Occipital lobe (tissue), 2 donors: ENCODE results near the gene MTCH1. TPM values are rescaled to one million over a fixed set of nuclear protein-coding genes. Genes with fewer than 3 reads are reported as not detected.
"Not testable (repeated sequence)": the region's sequence is repeated elsewhere in the genome, so short reads cannot be mapped to it uniquely, and the experiment has no call there.

Experiments
- DNase-seq: peaks from one replicate; lab custom pipeline; 2025; lab: John Stamatoyannopoulos, UW
- total RNA-seq: library from RNA; depleted of rRNA; stranded (reverse); fragments of >200 nt; gene quantifications from one replicate; pipeline ENCODE4 v1.2.3, GENCODE V29; 2014

MTCH1 gene
- total RNA-seq, 1 donor from 2014 or later, result 133 TPM

- DNase-seq, result peak; percentile 41
These were observed 12.1 kb upstream of the MTCH1 start for GRCh38 chr6:36997811-36998722.

DNA sequence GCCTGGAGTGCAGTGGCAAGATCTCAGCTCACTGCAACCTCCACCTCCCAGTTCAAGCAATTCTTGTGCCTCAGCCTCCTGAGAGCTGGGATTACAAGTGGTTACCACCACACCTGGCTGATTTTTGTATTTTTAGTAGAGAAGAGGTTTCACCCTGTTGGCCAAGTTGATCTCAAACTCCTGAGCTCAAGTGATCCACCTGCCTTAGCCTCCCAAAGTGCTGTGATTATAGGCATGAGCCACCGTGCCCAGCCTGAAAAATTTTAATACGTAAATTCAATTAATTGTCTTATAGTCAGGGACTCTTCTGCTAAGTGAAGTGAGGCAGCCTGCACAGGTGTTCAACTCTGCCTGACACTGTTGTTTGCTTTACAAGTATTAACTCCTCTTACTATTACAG lies 4.4 kb upstream of the MTCH1 start:
- DNase-seq, result not testable (repeated sequence)

- DNase-seq, result no peak
These were observed 3.3 kb upstream of the MTCH1 start for GRCh38 chr6:36989264-36989663.

DNA sequence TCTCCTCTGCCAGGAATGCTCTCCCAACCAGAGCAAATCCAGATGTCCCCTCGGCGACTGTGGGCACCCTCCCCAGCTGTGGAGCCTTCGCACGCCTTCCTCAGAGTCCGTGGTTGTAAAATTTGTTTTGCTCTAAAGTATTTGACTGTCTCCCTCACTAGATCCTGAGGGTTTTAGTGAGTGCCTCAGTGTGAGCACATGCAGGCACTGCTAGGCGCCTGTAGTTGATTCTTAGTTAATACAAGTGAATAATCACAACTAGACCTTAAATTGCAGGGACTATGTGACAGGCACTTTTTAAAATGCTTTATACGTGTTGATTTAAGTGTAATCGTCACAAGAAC lies 680 bp upstream of the MTCH1 start:
- DNase-seq, result no peak

- no peak for DNase-seq
These were observed 584 bp downstream of the MTCH1 start for GRCh38 chr6:36985417-36985807.

DNA sequence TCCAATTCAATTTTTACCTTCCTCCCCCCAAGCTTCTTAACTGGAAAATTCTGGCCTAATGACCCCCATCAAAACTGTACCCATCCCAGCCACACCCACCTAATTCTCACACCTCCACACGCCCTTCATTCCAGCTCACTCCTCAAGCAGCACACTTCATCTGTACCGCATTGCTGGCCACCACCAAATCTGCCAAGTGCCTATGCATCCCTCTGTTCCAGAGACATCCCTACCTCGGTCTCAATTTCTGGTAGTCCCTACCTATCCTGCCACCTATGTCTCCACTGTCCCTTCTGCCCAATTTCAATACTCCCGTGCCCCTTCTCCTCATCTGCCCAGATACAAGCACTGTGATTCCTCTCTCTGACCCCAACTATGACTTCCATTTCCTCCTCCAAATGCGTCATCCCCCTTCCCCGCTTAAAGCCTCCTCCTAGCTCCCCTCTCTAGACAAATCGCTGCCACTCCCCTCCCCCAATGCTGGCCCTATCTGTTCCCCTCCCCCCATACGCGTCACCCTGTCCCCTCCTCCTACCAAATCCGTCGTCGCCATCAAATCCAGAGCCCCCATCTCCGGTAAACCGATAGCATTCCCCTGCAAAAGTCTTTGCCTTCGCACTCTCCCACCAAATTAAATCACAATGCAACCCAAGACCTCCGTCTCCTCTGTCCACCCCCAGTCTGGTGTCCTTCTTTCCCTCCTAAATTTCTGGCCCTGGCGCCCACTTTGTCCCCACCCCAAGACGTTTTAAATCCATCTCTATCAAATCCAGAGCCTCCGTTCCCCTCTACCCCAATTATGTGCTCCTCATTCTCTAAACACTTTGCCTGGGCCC lies 1.2 kb downstream of the MTCH1 start:
- DNase-seq, result no peak

GRCh38 chr6:36983538-36983937 lies 2.5 kb downstream of the MTCH1 start:
- DNase-seq, result no peak

GRCh38 chr6:36980876-36981619 lies 4.9 kb downstream of the MTCH1 start:
- no peak for DNase-seq

DNA sequence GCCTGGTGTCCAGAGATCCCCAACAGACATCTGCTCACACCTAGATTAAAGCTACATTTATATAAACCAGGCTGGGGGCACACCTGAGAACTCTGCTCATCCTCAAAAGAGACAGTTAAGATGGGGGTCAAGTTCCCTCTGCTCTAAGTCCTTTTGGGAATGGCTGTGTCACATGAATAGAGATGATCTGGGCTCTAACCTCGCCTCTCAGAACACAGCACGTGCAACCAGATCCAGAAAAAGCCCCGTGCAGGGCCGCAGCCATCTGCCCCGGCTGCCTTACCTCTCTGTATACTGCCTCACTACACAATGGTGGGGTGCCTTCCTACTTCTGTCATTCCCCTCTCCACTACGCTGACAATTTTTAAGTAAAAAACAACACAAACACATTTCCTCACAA lies 5.9 kb downstream of the MTCH1 start:
- no peak for DNase-seq

DNA sequence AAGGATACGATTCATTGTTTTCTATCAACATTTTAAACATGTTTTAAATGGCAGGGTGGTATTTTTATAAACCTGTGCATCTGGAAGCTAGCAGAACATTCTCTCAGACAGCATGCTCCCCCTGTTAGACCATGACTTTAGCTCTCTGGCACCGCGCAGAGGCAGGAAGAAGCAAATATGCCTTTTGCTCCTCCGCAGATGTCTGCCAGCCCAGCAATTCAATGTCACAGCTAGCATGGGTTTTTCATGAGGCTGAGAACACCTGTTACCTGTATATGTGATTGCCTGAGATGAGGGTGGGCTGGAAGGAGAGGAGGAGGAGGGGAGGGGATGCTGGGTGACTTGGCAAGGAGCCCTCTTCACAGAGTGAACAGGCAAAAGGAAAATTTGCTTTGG lies 6.7 kb downstream of the MTCH1 start:
- DNase-seq, result peak; percentile 56

DNA sequence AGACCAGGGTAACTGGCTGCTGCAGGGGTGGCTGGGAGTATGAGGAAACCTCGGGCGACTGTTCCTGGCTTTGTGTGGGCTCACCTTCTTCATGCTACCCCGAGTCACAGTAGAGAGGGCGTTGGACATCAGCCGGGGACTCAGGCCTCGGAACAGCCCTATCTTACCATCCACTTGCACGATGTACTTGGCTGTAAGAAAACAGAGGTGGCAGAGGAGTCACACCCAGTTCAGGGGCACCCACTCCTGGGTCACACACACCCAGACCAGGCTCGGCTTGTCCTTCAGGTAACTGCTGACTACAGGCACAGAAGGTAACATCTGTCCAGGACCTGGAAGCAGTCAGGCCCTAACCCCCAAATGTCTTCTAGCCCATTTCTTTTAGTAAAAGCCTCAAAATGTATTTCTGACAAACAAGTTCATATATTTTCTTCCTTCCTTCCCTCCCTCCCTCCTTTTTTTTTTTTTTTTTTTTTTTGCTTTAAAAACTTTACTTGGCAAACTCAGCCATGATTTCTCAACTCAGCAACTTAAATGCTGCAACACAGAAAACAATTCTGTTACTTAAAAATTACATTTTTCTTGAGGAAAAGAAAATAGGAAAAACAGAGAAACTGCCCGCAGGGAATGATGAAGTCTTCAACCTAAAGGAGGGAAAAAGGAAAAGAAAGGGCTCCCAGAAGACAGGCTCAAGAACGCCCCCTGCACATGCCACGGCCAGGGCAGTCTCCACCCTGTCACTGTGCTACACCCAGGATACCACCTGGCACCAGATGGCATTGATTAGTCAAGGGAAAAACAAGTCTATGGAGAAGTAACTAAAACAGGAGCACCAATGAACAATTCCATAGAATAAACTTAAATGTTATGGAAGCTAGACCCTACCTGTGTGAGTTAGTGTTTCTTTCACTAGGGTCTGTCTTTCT lies 7.3 kb downstream of the MTCH1 start:
- no peak for DNase-seq

DNA sequence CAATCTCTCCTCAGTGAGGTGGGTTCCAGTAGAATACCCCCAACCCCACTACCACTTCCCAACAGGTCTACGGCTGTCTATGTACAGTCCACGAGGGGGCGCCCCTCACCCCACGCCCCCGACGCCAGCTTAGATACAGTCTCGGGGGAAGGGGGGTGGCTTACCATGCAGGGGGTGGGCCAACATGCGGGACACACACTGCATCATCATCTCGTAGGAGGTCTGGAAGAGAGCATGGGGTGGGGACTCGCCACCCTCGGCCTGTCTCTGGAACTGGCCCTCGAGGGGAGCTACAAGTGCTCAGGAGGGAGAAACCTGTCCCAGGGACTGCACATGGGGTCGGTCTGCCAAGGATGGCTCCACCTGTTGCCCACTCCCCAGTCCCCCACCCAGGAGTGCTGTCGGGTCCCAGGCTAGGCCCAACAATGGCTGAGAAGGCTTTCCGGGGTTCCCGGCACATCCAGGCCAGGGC lies 8.5 kb downstream of the MTCH1 start:
- DNase-seq, result no peak

DNA sequence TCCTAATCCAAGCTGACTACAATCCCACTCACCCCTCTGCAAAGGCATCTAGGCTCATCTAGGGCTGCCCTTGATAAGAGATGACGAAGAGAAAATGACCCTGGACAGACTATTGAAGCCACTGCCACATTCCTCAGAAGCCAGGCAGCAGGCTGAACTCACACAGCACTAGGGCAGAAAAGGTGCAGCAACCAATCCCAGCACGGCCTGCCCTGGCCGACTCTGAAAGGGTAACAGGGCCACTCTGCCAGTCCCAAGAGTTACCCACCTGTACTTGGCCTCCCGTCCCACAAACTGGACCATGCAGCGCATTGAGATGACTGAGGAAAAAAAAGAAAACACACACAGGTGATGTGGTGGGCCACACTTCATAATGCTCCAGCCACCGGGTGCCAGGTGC lies 9.1 kb downstream of the MTCH1 start:
- no peak for DNase-seq

DNA sequence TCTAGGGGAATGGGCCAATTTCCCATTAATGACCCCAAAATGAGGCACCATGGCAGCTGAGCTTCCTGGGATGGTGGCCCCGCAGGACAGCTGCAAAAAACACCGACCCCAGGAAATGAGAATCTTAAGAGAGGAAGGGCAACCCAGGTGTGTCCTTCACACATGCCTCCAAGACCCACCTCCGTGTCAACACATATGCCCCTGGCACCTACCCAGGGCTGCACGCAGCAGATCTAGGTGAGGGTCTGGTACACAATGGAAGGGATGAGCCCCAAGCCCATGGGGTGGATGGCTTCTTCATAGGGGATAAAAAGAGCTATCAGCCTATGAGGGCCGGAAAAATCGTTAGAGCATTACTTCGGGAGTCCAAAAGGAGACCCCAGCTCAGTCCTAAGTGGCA lies 9.5 kb downstream of the MTCH1 start:
- no peak for DNase-seq

GRCh38 chr6:36976007-36976264 lies 10.1 kb downstream of the MTCH1 start:
- DNase-seq, result no peak

- no peak for DNase-seq
These were observed 10.6 kb downstream of the MTCH1 start for GRCh38 chr6:36975231-36976006.

GRCh38 chr6:36973647-36974046 lies 12.3 kb downstream of the MTCH1 start:
- no peak for DNase-seq

DNA sequence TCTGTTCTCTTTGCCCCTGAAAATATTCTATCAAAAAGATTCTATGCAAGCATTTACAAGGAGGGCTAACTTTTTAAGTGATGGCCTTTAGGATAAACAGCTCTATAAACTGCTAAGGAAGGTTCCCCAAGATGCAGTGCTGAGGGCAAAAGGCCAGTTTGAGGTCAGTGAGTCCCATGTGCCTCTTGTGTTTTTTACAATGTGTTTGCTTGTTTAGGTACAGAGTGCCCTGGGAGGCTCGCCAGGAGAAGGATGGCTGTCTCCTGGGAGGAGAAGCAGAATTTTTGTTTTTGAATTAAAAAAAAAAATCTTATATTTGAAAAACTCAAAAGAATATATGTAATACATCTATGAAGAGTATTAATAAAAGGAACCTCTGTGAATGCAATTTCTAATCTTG lies 12.8 kb downstream of the MTCH1 start:
- no peak for DNase-seq

GRCh38 chr6:36971921-36972673 lies 13.9 kb downstream of the MTCH1 start:
- no peak for DNase-seq
